Gastroesophageal sphincter (tissue), 3 donors: Measurements from ENCODE around the gene KTN1.

Experiments
- POLR2A ChIP-seq, 2 donors: fragments of 450-650 bp; IDR thresholded peaks; one replicate each; pipeline ENCODE4 v1.6.1; 2017; ENCODE audit warnings: antibody characterized with exemption in 2 of 2, mild to moderate bottlenecking in 2 of 2, moderate library complexity in 1 of 2
- TF ChIP-seq, protein P1 (sequence below), 4 experiments: fragments of 200-600 bp in 2 of 4; fragments of 450-650 bp in 2 of 4; sonication (generic) in 1 of 4; IDR thresholded peaks; one replicate each; pipeline ENCODE4 v1.5.1; 2017 to 2019; ENCODE audit warnings: antibody characterized with exemption in 4 of 4, mild to moderate bottlenecking in 2 of 4, moderate library complexity in 2 of 4

- no peak for TF ChIP-seq POLR2A (IDR thresholded peaks at IDR 0.05)
- TF ChIP-seq, protein P1, sequence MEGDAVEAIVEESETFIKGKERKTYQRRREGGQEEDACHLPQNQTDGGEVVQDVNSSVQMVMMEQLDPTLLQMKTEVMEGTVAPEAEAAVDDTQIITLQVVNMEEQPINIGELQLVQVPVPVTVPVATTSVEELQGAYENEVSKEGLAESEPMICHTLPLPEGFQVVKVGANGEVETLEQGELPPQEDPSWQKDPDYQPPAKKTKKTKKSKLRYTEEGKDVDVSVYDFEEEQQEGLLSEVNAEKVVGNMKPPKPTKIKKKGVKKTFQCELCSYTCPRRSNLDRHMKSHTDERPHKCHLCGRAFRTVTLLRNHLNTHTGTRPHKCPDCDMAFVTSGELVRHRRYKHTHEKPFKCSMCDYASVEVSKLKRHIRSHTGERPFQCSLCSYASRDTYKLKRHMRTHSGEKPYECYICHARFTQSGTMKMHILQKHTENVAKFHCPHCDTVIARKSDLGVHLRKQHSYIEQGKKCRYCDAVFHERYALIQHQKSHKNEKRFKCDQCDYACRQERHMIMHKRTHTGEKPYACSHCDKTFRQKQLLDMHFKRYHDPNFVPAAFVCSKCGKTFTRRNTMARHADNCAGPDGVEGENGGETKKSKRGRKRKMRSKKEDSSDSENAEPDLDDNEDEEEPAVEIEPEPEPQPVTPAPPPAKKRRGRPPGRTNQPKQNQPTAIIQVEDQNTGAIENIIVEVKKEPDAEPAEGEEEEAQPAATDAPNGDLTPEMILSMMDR (IDR thresholded peaks at IDR 0.05) = no peak
Observed at GRCh38 chr14:55706893-55707292, 126.9 kb downstream of the KTN1 start.
